KOPT-K1 (cell line): ENCODE results near the gene COL6A3.

Source experiments
- H3K27ac ChIP-seq: fragments of 200-600 bp; sonication (generic); 2 replicates; pipeline ENCODE4 v1.5.1; 2016; ENCODE audit warnings: antibody characterized with exemption, mild to moderate bottlenecking, low read depth, low read length; ENCODE audit not compliant: poor library complexity, severe bottlenecking
- H3K36me3 ChIP-seq: fragments of 200-600 bp; sonication (generic); 2 replicates; pipeline ENCODE4 v1.5.1; 2017; ENCODE audit warnings: antibody characterized with exemption, mild to moderate bottlenecking, low read length, moderate library complexity; ENCODE audit not compliant: insufficient read depth
- H3K9me3 ChIP-seq: fragments of 200-600 bp; sonication (generic); 2 replicates; pipeline ENCODE4 v1.5.1; 2017; ENCODE audit warnings: antibody characterized with exemption, low read length, mild to moderate bottlenecking; ENCODE audit not compliant: insufficient read depth, poor library complexity, severe bottlenecking

COL6A3 gene

DNA sequence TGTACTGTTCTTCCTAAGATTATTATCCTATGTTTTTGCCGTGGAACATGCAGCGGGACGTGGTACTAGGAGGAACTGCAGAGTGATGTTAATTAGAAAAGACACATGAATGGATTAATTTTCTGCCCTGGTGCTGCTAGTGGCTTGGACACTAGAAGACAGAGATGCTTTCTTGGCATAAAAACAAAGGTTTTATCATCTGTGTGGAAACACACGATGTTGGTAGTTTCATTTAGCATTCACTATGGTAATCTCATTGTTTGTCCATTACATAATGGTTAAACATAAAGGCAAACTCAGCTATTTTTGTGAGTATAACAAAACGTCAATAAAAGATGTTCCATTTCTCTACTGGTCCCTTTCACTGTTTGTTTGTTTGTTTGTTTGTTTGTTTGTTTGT, 22.8 kb downstream of the COL6A3 start:
- Histone ChIP-seq H3K9me3 (no peaks in the 10 kb centered on the region), H3K27ac (no peak overlapping the region), H3K36me3 (no peaks in the 10 kb centered on the region)

DNA sequence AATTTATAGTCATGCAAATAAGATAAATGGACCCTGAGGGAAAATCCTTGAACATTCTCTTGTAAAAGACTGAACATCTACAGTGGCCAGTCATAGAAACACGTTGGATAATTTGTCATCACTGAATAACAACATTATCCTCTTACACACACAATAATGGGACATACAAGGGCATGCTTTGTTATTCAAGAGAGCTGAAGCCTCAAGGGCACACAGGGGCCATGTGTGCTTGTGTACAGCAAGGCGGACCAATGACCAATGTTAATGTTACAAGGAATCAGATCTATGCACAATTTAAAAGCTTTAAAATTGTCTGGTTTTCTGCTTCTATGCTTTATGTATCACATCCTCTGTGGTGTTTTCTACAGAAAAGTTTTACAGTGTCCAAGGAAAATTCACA, 23.7 kb downstream of the COL6A3 start:
- Histone ChIP-seq H3K9me3 (no peaks in the 10 kb centered on the region), H3K36me3 (no peaks in the 10 kb centered on the region), H3K27ac (no peak overlapping the region)

DNA sequence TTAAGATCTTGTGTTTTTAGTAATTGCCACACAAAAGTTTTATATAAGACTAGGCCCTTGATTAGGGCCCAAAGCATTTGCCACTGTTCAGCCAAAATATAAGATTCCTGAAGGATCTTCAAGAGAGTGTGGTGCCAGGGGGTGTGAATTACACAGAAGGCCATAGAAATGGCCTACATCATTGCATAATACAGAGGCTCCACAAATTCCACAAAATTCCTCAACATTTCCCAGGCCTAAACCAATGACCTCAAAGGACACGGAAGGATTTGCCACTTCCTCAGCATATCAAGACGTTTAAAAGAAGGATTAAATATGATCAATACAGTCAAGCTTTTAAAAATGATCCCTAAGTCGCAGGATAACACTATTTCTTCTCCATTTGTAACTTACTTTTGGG, 24.1 kb downstream of the COL6A3 start:
- no peaks in the 10 kb centered on the region for H3K36me3 ChIP-seq
- no peak overlapping the region for H3K27ac ChIP-seq
- no peaks in the 10 kb centered on the region for H3K9me3 ChIP-seq

DNA sequence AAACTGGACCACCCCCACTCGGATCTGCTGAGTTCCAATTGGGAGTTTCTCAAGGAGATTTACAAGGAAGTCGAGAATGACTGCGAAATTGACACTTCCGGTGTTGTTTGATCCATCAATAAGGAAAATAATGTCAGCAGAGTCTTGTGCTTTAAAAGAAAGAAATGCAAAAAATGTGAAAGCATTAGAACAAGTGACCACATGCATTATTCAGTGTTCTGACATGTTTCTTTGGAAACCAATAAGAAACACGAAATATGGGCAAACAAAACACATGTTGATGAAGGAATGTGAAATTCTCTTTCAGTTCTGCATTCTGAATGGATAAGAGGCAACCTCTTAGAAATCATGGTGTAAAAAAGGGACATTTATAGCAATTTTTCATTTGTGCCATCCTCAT, 25.9 kb downstream of the COL6A3 start:
- H3K27ac ChIP-seq: no peak overlapping the region
- H3K9me3 ChIP-seq: no peaks in the 10 kb centered on the region
- no peaks in the 10 kb centered on the region for H3K36me3 ChIP-seq

DNA sequence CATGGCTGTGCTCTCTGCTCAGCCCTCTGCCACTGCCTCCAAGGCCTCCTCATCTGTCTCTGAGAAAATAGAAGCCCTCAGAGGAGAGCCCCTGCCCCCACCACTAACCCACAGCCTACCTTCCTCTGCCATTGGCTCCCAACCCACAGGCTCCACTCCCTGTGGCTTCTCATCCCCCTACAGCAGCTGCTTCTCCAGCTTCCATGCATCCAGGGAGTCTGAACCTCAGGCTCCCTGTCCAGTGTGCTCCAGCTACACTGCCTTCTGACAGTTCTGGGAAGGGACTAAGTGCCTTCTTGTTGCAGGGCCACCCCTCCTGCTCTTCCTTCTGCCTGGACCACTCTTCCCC, 29.3 kb downstream of the COL6A3 start:
- no peaks in the 10 kb centered on the region for H3K9me3 ChIP-seq
- no peaks in the 10 kb centered on the region for H3K36me3 ChIP-seq
- no peak overlapping the region for H3K27ac ChIP-seq

- Histone ChIP-seq H3K36me3 (no peaks in the 10 kb centered on the region), H3K9me3 (no peaks in the 10 kb centered on the region), H3K27ac (no peak overlapping the region)
Measured at GRCh38 chr2:237383991-237384671, 29.8 kb downstream of the COL6A3 start.

- no peaks in the 10 kb centered on the region for H3K36me3 ChIP-seq
- no peak overlapping the region for H3K27ac ChIP-seq
- H3K9me3 ChIP-seq: no peaks in the 10 kb centered on the region
Measured at GRCh38 chr2:237380768-237381167, 33.2 kb downstream of the COL6A3 start.

- Histone ChIP-seq H3K9me3 (no peaks in the 10 kb centered on the region), H3K36me3 (no peaks in the 10 kb centered on the region), H3K27ac (no peak overlapping the region)
Measured at GRCh38 chr2:237379636-237380035, 34.3 kb downstream of the COL6A3 start.

- no peaks in the 10 kb centered on the region for H3K9me3 ChIP-seq
- H3K27ac ChIP-seq: no peak overlapping the region
- H3K36me3 ChIP-seq: no peaks in the 10 kb centered on the region
Measured at GRCh38 chr2:237378650-237379049, 35.3 kb downstream of the COL6A3 start.

DNA sequence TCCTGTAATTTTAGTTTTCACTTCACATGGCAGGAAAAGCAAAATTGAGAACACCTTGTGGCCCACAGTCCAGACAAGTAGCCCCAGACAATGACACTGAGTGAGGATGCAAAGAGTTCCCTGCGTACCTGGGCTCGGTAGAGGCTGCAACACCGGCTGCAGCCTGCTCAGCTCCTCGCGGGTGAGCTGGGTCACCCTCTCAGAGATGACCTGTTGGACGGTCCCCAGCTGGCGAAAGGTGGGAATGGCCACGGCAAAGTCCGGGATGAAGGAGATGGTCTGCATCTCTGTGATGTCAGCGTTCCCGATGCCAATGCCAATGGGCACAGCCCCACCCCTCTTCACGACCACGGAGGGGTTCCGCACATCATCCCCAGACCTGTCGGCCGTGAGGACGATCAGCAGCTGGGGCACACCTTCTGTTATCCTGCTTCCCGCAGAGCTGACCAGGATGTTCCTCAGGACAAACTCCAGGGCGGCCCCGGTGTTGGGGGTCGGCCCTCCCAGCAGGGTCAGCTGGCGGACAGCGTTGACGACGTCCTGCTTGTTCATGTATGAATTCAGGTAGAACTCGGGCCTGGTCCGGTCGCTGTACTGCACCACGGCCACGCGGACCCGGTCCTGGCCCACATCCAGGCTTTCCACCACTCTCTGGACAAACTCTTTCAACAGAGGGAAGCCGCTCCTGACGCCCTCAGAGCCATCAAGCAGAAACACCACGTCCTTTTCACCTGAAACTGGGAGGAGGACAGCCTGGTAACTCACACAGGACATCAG, 39.5 kb downstream of the COL6A3 start:
- H3K9me3 ChIP-seq: no peaks in the 10 kb centered on the region
- no peak overlapping the region for H3K27ac ChIP-seq
- H3K36me3 ChIP-seq: no peaks in the 10 kb centered on the region

DNA sequence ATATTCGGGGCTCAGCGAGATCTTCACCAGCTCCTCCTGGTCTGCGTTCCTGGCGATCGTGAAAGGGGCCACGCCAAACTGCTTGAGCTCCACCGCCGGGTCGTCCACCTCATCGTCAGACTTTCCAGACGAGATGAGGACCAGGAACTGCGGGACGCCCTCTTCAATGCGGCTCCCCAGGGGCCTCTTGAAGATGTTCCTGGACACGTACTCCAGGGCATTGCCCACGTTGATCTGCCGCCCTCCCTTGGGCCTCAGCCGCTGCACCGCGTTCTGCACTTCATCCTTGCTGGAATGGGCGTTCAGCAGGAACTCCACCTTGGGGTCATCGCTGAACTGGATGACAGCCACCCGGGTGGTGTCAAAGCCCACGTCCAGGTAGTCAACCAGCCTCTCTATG, 42.1 kb downstream of the COL6A3 start:
- H3K27ac ChIP-seq: no peak overlapping the region
- H3K36me3 ChIP-seq: no peaks in the 10 kb centered on the region
- H3K9me3 ChIP-seq: no peaks in the 10 kb centered on the region

- H3K36me3 ChIP-seq: no peaks in the 10 kb centered on the region
- no peaks in the 10 kb centered on the region for H3K9me3 ChIP-seq
- no peak overlapping the region for H3K27ac ChIP-seq
Measured at GRCh38 chr2:237365671-237366070, 48.3 kb downstream of the COL6A3 start.

DNA sequence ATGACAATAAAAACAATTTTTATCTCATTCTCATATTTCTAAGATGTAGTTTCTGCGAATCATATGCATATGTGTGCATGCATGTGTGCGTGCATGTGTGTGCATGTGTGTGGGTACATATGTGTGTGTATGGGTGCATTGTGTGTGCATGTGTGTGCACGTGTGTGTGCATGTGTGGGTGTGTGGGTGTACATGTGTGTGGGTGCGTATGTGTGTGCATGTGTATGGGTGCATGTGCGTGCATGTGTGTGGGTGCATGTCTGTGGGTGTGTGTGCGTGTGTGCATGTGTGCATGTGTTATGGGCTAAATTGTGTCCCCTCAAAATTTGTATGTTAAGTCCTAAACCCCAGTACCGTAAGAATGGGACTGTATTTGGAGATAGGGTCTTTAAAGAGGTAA, 49.3 kb downstream of the COL6A3 start:
- no peaks in the 10 kb centered on the region for H3K9me3 ChIP-seq
- no peaks in the 10 kb centered on the region for H3K36me3 ChIP-seq
- H3K27ac ChIP-seq: no peak overlapping the region

DNA sequence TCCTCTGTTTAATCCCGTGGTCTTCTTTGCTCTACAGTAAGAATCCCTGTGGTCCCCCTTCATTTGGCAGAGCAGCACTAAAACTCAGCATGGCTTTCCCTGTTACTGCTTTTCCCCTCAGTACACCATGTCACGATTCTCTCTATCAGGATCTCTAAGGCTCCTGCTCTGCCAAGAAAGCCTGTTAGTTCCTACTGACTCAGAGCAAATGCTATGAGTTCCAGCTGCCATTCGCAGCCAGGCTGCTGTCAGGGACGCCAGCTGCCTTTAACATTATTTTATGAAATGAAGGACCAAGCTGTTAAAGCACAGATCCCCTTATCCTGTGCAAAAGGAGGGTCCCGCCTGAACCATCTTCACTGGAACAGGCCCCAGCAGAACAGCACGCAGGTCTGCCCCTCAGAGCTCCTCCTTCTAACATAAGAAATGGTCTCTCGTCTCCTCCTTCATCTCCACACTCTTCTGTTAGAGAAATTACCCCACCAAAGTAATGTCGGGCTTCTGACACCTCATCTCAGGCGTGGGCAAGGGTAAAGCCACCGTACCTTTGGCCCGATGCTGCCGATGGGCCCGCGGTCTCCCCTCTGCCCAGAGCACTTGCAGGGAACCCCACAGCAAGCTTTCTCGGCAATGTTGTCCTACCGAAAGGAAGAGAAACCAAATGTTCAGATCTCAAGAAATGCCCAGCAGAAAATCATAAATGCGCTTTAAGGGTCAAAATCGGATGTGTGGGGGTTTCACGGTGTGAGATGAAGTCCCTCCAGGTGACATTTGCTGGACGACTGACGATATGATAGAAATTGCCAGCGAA, 52.6 kb downstream of the COL6A3 start:
- H3K9me3 ChIP-seq: no peaks in the 10 kb centered on the region
- no peaks in the 10 kb centered on the region for H3K36me3 ChIP-seq
- H3K27ac ChIP-seq: no peak overlapping the region

DNA sequence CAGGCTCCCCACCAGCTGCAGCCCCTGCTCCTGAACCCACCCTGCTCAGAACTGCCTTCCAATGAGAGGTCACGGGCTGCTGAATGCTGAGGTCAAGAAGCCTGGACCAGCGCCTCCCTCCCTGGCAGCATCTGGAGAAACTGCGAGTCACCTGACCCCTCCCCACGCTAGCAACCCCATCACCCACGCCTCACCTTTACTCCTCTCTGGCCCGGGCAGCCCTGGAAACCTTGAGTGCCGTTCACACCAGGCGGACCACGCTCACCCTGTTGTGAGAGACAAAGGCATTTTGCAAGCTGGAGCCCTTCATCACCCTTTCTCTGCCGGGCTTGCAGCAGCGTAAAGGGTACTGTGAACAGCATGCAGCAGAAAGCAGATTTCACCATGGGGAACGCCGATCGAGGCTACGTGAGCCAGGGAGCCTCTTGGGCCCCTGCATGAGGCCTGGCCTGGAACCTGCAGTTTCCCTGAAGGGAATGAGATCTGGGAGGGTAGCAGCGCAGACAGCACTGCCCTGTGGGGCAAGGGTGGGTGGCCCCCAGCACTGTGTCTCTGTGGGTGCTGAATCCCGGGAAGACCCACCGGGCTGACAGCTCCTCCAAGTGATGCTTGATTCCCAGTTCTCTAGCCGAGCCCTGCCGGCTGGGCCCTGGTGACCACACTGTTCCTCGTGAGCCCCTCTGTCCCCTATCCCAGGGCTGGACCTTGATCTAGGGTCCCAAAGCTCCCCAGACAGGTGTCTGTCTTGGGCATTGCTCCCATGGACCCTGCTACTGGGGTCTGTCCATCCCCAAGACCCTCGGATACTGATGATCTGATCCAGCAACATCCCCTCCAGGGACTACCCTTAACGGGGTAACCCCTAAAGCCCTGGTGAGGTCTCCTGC, 53.8 kb downstream of the COL6A3 start:
- Histone ChIP-seq H3K27ac (no peak overlapping the region), H3K9me3 (no peaks in the 10 kb centered on the region), H3K36me3 (no peaks in the 10 kb centered on the region)
